Caco-2 (cell line): ENCODE results near the gene CACNA2D1. TPM values are rescaled to one million over a fixed set of nuclear protein-coding genes. Genes with fewer than 3 reads are reported as not detected.

Experiments used
- BruUV-seq: library from RNA; stranded (reverse); fragments of 400-500 nt; replicated peaks from 2 replicates; lab custom pipeline; 2021; lab: Mats Ljungman, UMichigan
- CTCF ChIA-PET: fragments of 300-600 bp; sonication (Branson Sonifier 250); formaldehyde crosslinking; loops from one replicate; lab custom pipeline; 2022; ENCODE audit warnings: antibody characterized with exemption; lab: Charles Lee
- POLR2A ChIA-PET: fragments of 300-600 bp; sonication (Branson Sonifier 250); formaldehyde crosslinking; loops from one replicate; lab custom pipeline; 2022; ENCODE audit warnings: antibody characterized with exemption; lab: Charles Lee
- DNase-seq, 2 experiments: peaks; one replicate each; pipeline versions ENCODE4 v3.0.0 to v3.0.0-alpha.2; 2020 to 2022
- H3K27me3 ChIP-seq: replicated peaks from 2 replicates; pipeline ENCODE4 v1.6.0; 2011; ENCODE audit warnings: low read length; ENCODE audit not compliant: control insufficient read depth, insufficient read depth
- H3K36me3 ChIP-seq: 2 replicates; pipeline ENCODE4 v1.5.1; 2011; ENCODE audit warnings: low read length; ENCODE audit not compliant: control insufficient read depth, insufficient read depth
- H3K4me1 ChIP-seq: fragments of 250-450 bp; sonication (Bioruptor Pico); 2 replicates; pipeline ENCODE4 v1.5.1; 2020; ENCODE audit warnings: mild to moderate bottlenecking
- H3K4me3 ChIP-seq: 2 replicates; pipeline ENCODE4 v1.5.1; 2011; ENCODE audit warnings: low read depth, mild to moderate bottlenecking, control low read depth, low read length
- H3K9me3 ChIP-seq: fragments of 250-450 bp; sonication (Bioruptor Pico); 2 replicates; pipeline ENCODE4 v1.5.1; 2020; ENCODE audit warnings: mild to moderate bottlenecking, moderate library complexity
- H3K27ac Mint-ChIP-seq: one replicate; pipeline ENCODE4 v1.8.0; 2022; ENCODE audit warnings: mixed read lengths; ENCODE audit not compliant: unreplicated experiment
- H3K27me3 Mint-ChIP-seq: one replicate; pipeline ENCODE4 v1.8.0; 2022; ENCODE audit warnings: mixed read lengths; ENCODE audit not compliant: insufficient read depth, unreplicated experiment
- H3K36me3 Mint-ChIP-seq: one replicate; pipeline ENCODE4 v1.8.0; 2022; ENCODE audit warnings: mild to moderate bottlenecking, mixed read lengths; ENCODE audit not compliant: insufficient read depth, unreplicated experiment
- H3K4me1 Mint-ChIP-seq: one replicate; pipeline ENCODE4 v1.8.0; 2022; ENCODE audit warnings: low read depth, mixed read lengths; ENCODE audit not compliant: unreplicated experiment
- H3K4me3 Mint-ChIP-seq: one replicate; pipeline ENCODE4 v1.8.0; 2022; ENCODE audit warnings: mild to moderate bottlenecking, moderate library complexity, mixed read lengths; ENCODE audit not compliant: unreplicated experiment
- H3K9me3 Mint-ChIP-seq: one replicate; pipeline ENCODE4 v1.8.0; 2022; ENCODE audit warnings: mixed read lengths; ENCODE audit not compliant: unreplicated experiment
- intact Hi-C: fragments of 100-400 bp; cut with micrococcal nuclease; formaldehyde crosslinking; loops from one replicate; pipeline ENCODE4 v1.10.0; 2022; ENCODE audit not compliant: unreplicated experiment
- total RNA-seq: library from RNA; stranded (reverse); gene quantifications from 2 replicates; pipeline ENCODE4 v1.2.3, GENCODE V29; 2022
- TF ChIP-seq, protein P1 (sequence below), 2 experiments: fragments of 200-600 bp in 1 of 2; IDR thresholded peaks; 1 replicate in 1 of 2; 2 replicates in 1 of 2; pipeline versions ENCODE4 v1.5.1 to v1.8.0; 2011 to 2022; ENCODE audit warnings: antibody characterized with exemption in 1 of 2, control low read depth in 1 of 2, inconsistent platforms in 1 of 2, low read depth in 1 of 2, low read length in 1 of 2, mild to moderate bottlenecking in 1 of 2, moderate library complexity in 1 of 2; ENCODE audit not compliant: insufficient read depth in 1 of 2, severe bottlenecking in 1 of 2, unreplicated experiment in 1 of 2

The CACNA2D1 gene
- total RNA-seq, 1 experiment from 2014 or later = not detected

DNA sequence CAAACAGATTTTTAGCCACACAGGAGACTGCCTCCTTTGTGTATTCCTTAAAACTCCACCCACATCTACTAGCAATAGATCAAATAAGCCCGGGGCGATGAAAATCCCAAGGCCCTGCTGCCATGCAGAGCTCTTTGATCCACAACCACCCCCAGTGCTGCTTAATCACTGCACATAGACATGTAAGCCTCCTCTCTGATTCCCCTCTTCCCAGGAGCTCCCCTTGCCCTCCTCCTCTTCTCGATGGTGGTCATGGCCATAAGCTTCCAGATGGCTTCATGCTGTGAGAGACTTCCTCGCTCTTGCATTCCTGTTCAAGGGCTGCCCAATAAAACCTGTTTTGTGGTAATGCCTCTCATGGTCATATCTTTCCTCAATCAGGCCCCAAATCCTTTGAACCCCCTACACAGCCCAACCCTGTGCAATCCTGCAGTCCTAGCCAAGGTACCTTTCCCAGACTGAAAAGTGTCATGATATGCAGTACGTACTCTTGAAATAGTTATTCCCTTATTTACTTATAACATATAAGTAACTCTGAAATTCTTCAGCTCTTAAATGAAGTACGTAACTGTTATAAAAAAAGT lies 158.5 kb downstream of the CACNA2D1 start:
- Mint-ChIP-seq H3K27ac (no peak overlapping the region), H3K9me3 (no peaks in the 10 kb centered on the region), H3K36me3 (no peaks in the 10 kb centered on the region), H3K27me3 (no peaks in the 10 kb centered on the region), H3K4me1 (no peaks in the 10 kb centered on the region), H3K4me3 (no peak overlapping the region)
- no peaks in the 10 kb centered on the region for H3K27me3 ChIP-seq
- H3K4me1 ChIP-seq = no peaks in the 10 kb centered on the region
- no TSS peak for BruUV-seq
- no peak for DNase-seq
- TF ChIP-seq, protein P1, sequence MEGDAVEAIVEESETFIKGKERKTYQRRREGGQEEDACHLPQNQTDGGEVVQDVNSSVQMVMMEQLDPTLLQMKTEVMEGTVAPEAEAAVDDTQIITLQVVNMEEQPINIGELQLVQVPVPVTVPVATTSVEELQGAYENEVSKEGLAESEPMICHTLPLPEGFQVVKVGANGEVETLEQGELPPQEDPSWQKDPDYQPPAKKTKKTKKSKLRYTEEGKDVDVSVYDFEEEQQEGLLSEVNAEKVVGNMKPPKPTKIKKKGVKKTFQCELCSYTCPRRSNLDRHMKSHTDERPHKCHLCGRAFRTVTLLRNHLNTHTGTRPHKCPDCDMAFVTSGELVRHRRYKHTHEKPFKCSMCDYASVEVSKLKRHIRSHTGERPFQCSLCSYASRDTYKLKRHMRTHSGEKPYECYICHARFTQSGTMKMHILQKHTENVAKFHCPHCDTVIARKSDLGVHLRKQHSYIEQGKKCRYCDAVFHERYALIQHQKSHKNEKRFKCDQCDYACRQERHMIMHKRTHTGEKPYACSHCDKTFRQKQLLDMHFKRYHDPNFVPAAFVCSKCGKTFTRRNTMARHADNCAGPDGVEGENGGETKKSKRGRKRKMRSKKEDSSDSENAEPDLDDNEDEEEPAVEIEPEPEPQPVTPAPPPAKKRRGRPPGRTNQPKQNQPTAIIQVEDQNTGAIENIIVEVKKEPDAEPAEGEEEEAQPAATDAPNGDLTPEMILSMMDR (IDR thresholded peaks at IDR 0.05; ENCODE audit: insufficient read depth in 1 of 2, low read depth in 1 of 2, low read length in 1 of 2, severe bottlenecking in 1 of 2, unreplicated experiment in 1 of 2) = no peak
- CTCF ChIA-PET = no interaction called here
- intact Hi-C loops = no loop called here
- no peak overlapping the region for H3K4me3 ChIP-seq
- POLR2A ChIA-PET = no interaction called here
- H3K9me3 ChIP-seq = no peaks in the 10 kb centered on the region
- H3K36me3 ChIP-seq = no peaks in the 10 kb centered on the region

DNA sequence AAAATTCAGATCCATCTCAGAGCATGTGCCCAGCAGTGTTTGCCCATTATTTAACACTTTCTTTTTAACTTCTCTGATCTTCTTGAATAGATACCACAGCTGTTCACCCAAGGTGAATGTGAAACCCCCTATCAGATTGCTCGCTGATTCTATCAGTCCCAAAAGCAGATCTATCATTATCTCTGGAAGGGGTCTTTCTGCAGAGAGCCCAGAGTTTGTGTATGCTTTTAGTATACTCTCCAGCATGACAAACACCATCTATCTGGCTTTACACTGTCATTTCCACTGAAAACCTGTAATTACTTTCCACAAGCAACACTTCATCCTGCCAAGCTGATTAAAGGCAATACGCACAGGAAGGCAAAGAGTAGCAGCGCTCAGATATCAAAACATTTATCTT lies 168.2 kb downstream of the CACNA2D1 start:
- intact Hi-C loops = no loop called here
- Mint-ChIP-seq H3K4me1 (no peaks in the 10 kb centered on the region), H3K27ac (no peak overlapping the region), H3K36me3 (no peaks in the 10 kb centered on the region), H3K4me3 (no peak overlapping the region), H3K9me3 (no peaks in the 10 kb centered on the region), H3K27me3 (peaks cover 3% of the 10 kb centered on the region)
- no TSS peak for BruUV-seq
- no peaks in the 10 kb centered on the region for H3K4me1 ChIP-seq
- ChIA-PET CTCF (no interaction called here), POLR2A (no interaction called here)
- H3K9me3 ChIP-seq = no peaks in the 10 kb centered on the region
- no peaks in the 10 kb centered on the region for H3K27me3 ChIP-seq
- H3K36me3 ChIP-seq = no peaks in the 10 kb centered on the region
- H3K4me3 ChIP-seq = no peak overlapping the region
- TF ChIP-seq, protein P1 (IDR thresholded peaks at IDR 0.05; ENCODE audit: insufficient read depth in 1 of 2, low read depth in 1 of 2, low read length in 1 of 2, severe bottlenecking in 1 of 2, unreplicated experiment in 1 of 2) = no peak
- DNase-seq = no peak

DNA sequence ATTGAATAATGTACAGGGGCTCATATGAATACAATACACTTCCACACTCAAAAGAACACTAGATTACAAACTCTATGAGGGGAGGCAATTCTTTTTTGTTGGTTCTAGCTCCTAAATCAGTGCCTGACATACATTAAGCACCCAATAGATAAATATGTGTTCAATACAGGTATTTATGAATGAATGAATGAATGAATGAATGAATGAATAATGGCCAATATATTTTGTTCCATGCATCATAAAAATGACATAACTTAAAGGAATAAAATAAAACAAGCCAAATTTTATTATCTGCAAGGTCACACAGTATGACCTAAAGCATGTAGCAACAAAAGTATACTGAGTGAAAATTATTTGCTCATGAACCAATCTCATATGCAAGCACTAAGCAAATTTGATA lies 168.9 kb downstream of the CACNA2D1 start:
- no peak overlapping the region for H3K4me3 Mint-ChIP-seq
- H3K4me1 ChIP-seq = no peaks in the 10 kb centered on the region
- no peaks in the 10 kb centered on the region for H3K36me3 Mint-ChIP-seq
- H3K9me3 Mint-ChIP-seq = no peaks in the 10 kb centered on the region
- H3K36me3 ChIP-seq = no peaks in the 10 kb centered on the region
- intact Hi-C loops = no loop called here
- no peaks in the 10 kb centered on the region for H3K27me3 ChIP-seq
- ChIA-PET CTCF (no interaction called here), POLR2A (no interaction called here)
- no peak overlapping the region for H3K27ac Mint-ChIP-seq
- TF ChIP-seq, protein P1 (IDR thresholded peaks at IDR 0.05; ENCODE audit: insufficient read depth in 1 of 2, low read depth in 1 of 2, low read length in 1 of 2, severe bottlenecking in 1 of 2, unreplicated experiment in 1 of 2) = no peak
- no TSS peak for BruUV-seq
- H3K9me3 ChIP-seq = no peaks in the 10 kb centered on the region
- H3K27me3 Mint-ChIP-seq = peaks cover 5% of the 10 kb centered on the region
- H3K4me3 ChIP-seq = no peak overlapping the region
- H3K4me1 Mint-ChIP-seq = no peaks in the 10 kb centered on the region
- DNase-seq = no peak
